SK-N-SH (cell line): ENCODE measurements around the gene ZBTB1. TPM values are rescaled to one million over a fixed set of nuclear protein-coding genes. Genes with fewer than 3 reads are reported as not detected.

Source experiments
- CTCF ChIA-PET: fragments of 300-600, 350-600 bp; formaldehyde crosslinking; extraction: SDS; loops from one replicate; lab custom pipeline; 2021; lab: Yijun Ruan, JAX
- POLR2A ChIA-PET: fragments of 350-600 bp; sonication (Branson Sonifier 250); formaldehyde crosslinking; extraction: SDS; loops from one replicate; lab custom pipeline; 2020; ENCODE audit warnings: antibody characterized with exemption, inconsistent platforms; lab: Yijun Ruan, JAX
- DNase-seq: peaks from one replicate; pipeline ENCODE4 v3.0.0; 2012
- H2AFZ ChIP-seq: fragments of 200-600 bp; sonication (generic); 2 replicates; pipeline ENCODE4 v1.8.1; 2016; ENCODE audit warnings: antibody characterized with exemption, mild to moderate bottlenecking, low read depth
- H3F3A ChIP-seq: fragments of 200-600 bp; sonication (generic); replicated peaks from 2 replicates; pipeline ENCODE3; 2016; ENCODE audit warnings: antibody characterized with exemption, mild to moderate bottlenecking; ENCODE audit not compliant: insufficient read depth
- H3K27ac ChIP-seq, 2 experiments: fragments of 200-500 bp in 1 of 2; fragments of 200-600 bp in 1 of 2; sonication (Bioruptor generic) in 1 of 2; sonication (generic), shearing (Covaris generic) in 1 of 2; 2 replicates each; pipeline versions ENCODE4 v1.5.1 to v1.6.1; 2014 to 2016; ENCODE audit warnings: low read depth in 2 of 2, inconsistent platforms in 1 of 2, low read length in 1 of 2, mild to moderate bottlenecking in 1 of 2, mixed read lengths in 1 of 2
- H3K27me3 ChIP-seq: fragments of 200-600 bp; sonication (generic), shearing (Covaris generic); 2 replicates; pipeline ENCODE4 v1.6.1; 2016; ENCODE audit warnings: mixed run types; ENCODE audit not compliant: insufficient read depth
- H3K36me3 ChIP-seq, 2 experiments: fragments of 200-500 bp in 1 of 2; fragments of 200-600 bp in 1 of 2; sonication (Bioruptor generic) in 1 of 2; sonication (generic) in 1 of 2; replicated peaks in 1 of 2; 2 replicates each; pipeline versions ENCODE3 to v1.5.1; 2014 to 2016; ENCODE audit warnings: low read length in 1 of 2, mild to moderate bottlenecking in 1 of 2; ENCODE audit not compliant: insufficient read depth in 2 of 2, control insufficient read depth in 1 of 2
- H3K4me1 ChIP-seq, 2 experiments: fragments of 200-500 bp in 1 of 2; fragments of 200-600 bp in 1 of 2; sonication (Bioruptor generic) in 1 of 2; sonication (generic), shearing (Covaris generic) in 1 of 2; 2 replicates each; pipeline versions ENCODE4 v1.5.1 to v1.6.1; 2014 to 2016; ENCODE audit warnings: low read depth in 1 of 2, low read length in 1 of 2, mixed run types in 1 of 2; ENCODE audit not compliant: insufficient read depth in 2 of 2, control insufficient read depth in 1 of 2
- H3K4me2 ChIP-seq: fragments of 200-600 bp; sonication (generic), shearing (Covaris generic); 2 replicates; pipeline ENCODE4 v1.6.1; 2017; ENCODE audit warnings: mixed run types
- H3K4me3 ChIP-seq, 2 experiments: fragments of 200-500 bp in 1 of 2; fragments of 200-600 bp in 1 of 2; sonication (Bioruptor generic) in 1 of 2; sonication (generic), shearing (Covaris generic) in 1 of 2; 2 replicates each; pipeline versions ENCODE4 v1.5.1 to v1.8.1; 2014 to 2016; ENCODE audit warnings: low read depth in 2 of 2, inconsistent platforms in 1 of 2, low read length in 1 of 2, mild to moderate bottlenecking in 1 of 2, mixed read lengths in 1 of 2, moderate library complexity in 1 of 2
- H3K79me2 ChIP-seq: fragments of 200-600 bp; sonication (generic); 2 replicates; pipeline ENCODE4 v1.8.1; 2017; ENCODE audit warnings: mild to moderate bottlenecking; ENCODE audit not compliant: insufficient read depth
- H3K9ac ChIP-seq: fragments of 200-600 bp; sonication (generic); 2 replicates; pipeline ENCODE4 v1.6.1; 2017; ENCODE audit warnings: mixed run types
- H3K9me2 ChIP-seq: fragments of 200-600 bp; sonication (generic); 2 replicates; pipeline ENCODE4 v1.6.1; 2017; ENCODE audit warnings: mixed run types
- H3K9me3 ChIP-seq: fragments of 200-600 bp; sonication (generic); 2 replicates; pipeline ENCODE4 v1.6.1; 2017; ENCODE audit warnings: mixed run types, mild to moderate bottlenecking, moderate library complexity
- H4K20me1 ChIP-seq: fragments of 200-600 bp; sonication (generic); 2 replicates; pipeline ENCODE4 v1.6.1; 2017; ENCODE audit warnings: mild to moderate bottlenecking, mixed run types; ENCODE audit not compliant: insufficient read depth
- CHD2 ChIP-seq: fragments of 150-350 bp; IDR thresholded peaks from 2 replicates; pipeline ENCODE4 v1.6.1; 2018; ENCODE audit warnings: low read length; ENCODE audit not compliant: partially characterized antibody
- ELF1 ChIP-seq: IDR thresholded peaks from 2 replicates; pipeline ENCODE4 v1.4.0; 2012
- EP300 ChIP-seq, 2 experiments: IDR thresholded peaks; 2 replicates each; pipeline versions ENCODE4 v1.4.0 to v1.6.1; 2012; ENCODE audit warnings: borderline replicate concordance in 1 of 2, low read depth in 1 of 2, low read length in 1 of 2
- FOXJ3 ChIP-seq: sonication (generic); formaldehyde crosslinking; IDR thresholded peaks from 2 replicates; pipeline ENCODE4 v1.5.1; 2020; ENCODE audit warnings: mild to moderate bottlenecking, missing genetic modification reagents
- FOXM1 ChIP-seq: IDR thresholded peaks from 2 replicates; pipeline ENCODE4 v1.4.0; 2012; ENCODE audit warnings: low read depth, mild to moderate bottlenecking
- GABPA ChIP-seq: IDR thresholded peaks from 2 replicates; pipeline ENCODE4 v1.4.0; 2012; ENCODE audit warnings: low read depth, mild to moderate bottlenecking
- NFIC ChIP-seq: IDR thresholded peaks from 2 replicates; pipeline ENCODE4 v1.4.0; 2012; ENCODE audit warnings: borderline replicate concordance
- RXRA ChIP-seq: IDR thresholded peaks from 2 replicates; pipeline ENCODE4 v1.4.0; 2012; ENCODE audit warnings: low read depth, mild to moderate bottlenecking, borderline replicate concordance
- SIN3A ChIP-seq: IDR thresholded peaks from 2 replicates; pipeline ENCODE4 v1.6.1; 2012; ENCODE audit warnings: low read depth, mild to moderate bottlenecking, low read length, moderate library complexity, borderline replicate concordance
- TEAD4 ChIP-seq: IDR thresholded peaks from 2 replicates; pipeline ENCODE4 v1.4.0; 2012; ENCODE audit warnings: mild to moderate bottlenecking, borderline replicate concordance; ENCODE audit not compliant: insufficient read depth
- WGBS: methylation state at CpG from one replicate; pipeline ENCODE4 v1.1.6; 2017; ENCODE audit warnings: low lambda C conversion rate; 5-methylcytosine and 5-hydroxymethylcytosine counted together
- polyA plus RNA-seq, 3 experiments: library from polyadenylated mRNA; depleted of rRNA; stranded (reverse); fragments of >200 nt; gene quantifications; 2 replicates each; pipeline ENCODE4 v1.2.3, GENCODE V29; 2012
- TF ChIP-seq, protein P1 (sequence below): fragments of 150-350 bp; IDR thresholded peaks from 2 replicates; pipeline ENCODE4 v1.6.1; 2016; ENCODE audit warnings: mild to moderate bottlenecking, low read depth, low read length
- TF ChIP-seq, protein P2 (sequence below): IDR thresholded peaks from 2 replicates; pipeline ENCODE4 v1.4.0; 2012; ENCODE audit warnings: low read depth, borderline replicate concordance
- TF ChIP-seq, protein P3 (sequence below): fragments of 200-600 bp; sonication (generic); IDR thresholded peaks from 2 replicates; pipeline ENCODE4 v1.6.1; 2017; ENCODE audit warnings: antibody characterized with exemption, mild to moderate bottlenecking, moderate library complexity

Gene ZBTB1
- polyA plus RNA-seq, 1 of the 3 experiments (the other 2 are of a cell fraction) = 12.7 TPM

DNA sequence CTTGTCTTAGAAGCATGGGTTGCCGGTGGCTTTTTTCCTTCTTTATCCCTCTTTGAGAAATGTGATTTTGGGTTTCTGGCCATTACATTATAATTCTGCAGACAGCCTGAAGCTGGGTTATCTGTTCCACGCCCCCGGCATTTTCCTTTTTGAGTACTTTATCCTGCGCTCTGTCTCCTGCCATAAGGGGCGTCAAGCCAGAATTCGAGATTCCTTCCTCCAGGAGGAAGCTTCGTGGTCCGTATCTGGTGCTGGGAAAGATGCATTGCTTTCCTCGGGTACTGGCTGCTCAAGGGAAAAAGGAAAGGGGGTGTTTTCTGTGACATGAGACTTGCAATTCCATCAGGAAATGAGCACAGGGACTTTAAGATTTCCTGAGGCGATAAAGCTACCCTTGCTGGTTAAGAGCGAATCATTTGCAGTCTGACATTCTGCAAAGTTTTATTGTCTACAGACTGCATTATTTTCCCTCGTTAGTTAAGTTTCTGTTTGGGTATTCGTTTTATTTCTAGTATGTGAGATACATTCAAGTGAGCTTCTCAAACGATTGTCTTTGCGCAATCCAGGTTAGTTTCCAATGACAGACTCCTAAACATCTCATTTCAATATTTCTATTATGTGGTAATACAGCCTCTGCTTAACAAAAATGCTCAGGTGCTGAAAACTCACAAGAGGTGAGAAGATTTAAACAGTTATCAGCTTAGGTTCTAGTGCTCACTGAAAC is 38.6 kb upstream of the ZBTB1 start (continued):
- TF ChIP-seq EP300 (IDR thresholded peaks at IDR 0.05; ENCODE audit: borderline replicate concordance in 1 of 2, low read depth in 1 of 2, low read length in 1 of 2) (no peak), GABPA (no peak), ELF1 (no peak), NFIC (no peak), TEAD4 (no peak), SIN3A (0 out of 2 replicates have a peak, but pooled peaks have one; percentile 27), RXRA (no peak)
- TF ChIP-seq, protein P1, sequence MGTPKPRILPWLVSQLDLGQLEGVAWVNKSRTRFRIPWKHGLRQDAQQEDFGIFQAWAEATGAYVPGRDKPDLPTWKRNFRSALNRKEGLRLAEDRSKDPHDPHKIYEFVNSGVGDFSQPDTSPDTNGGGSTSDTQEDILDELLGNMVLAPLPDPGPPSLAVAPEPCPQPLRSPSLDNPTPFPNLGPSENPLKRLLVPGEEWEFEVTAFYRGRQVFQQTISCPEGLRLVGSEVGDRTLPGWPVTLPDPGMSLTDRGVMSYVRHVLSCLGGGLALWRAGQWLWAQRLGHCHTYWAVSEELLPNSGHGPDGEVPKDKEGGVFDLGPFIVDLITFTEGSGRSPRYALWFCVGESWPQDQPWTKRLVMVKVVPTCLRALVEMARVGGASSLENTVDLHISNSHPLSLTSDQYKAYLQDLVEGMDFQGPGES = no peak

DNA sequence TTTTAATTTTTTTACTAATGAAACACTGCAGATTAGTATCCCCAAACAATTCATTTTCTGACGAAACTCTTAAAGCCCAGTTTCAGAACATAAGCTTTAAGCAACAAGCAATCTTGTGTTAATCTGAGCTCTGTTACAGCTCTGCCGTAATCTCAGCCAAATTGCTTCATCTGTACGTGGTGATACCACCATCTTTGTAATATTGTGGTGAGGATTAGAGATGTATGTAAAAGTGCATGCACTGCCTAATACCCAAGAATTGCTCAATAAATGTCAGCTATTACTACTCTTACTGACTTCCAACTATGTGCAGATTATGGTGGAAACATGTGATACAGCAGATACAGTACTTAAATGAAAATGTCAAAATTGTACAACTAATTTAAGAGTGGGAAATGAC is 37.5 kb upstream of the ZBTB1 start:
- Histone ChIP-seq H3K27ac (no peak overlapping the region), H3K4me2 (no peak overlapping the region), H3K9me3 (no peaks in the 10 kb centered on the region), H3F3A (peaks cover 8% of the 10 kb centered on the region), H3K36me3 (peaks cover 0 to 5% of the 10 kb centered on the region in 2 experiments), H2AFZ (no peak overlapping the region), H3K9me2 (no peaks in the 10 kb centered on the region), H4K20me1 (no peaks in the 10 kb centered on the region), H3K79me2 (no peaks in the 10 kb centered on the region), H3K4me3 (no peak overlapping the region), H3K27me3 (no peaks in the 10 kb centered on the region), H3K4me1 (peaks cover 1 to 13% of the 10 kb centered on the region in 2 experiments; a peak in 2 of 4 replicates), H3K9ac (no peak overlapping the region)
- no peak for DNase-seq
- TF ChIP-seq FOXM1 (no peak), FOXJ3 (CRISPR knock-in tag) (no peak), CHD2 (no peak)
- ChIA-PET CTCF (interaction anchor here (0.8 to 5.5 kb wide), 4 partner anchors 8 to 123 kb away, joined by 3 to 28 read pairs (median 12); no protein-coding TSS in a partner anchor), POLR2A (interaction anchor here (0.6 to 1.8 kb wide), 2 partner anchors 37 to 1047 kb away, joined by 3 to 6 read pairs; partner anchors contain the start of gene ZBTB1)
- 92% methylated on average over 3 of the region's 3 CpGs for WGBS

DNA sequence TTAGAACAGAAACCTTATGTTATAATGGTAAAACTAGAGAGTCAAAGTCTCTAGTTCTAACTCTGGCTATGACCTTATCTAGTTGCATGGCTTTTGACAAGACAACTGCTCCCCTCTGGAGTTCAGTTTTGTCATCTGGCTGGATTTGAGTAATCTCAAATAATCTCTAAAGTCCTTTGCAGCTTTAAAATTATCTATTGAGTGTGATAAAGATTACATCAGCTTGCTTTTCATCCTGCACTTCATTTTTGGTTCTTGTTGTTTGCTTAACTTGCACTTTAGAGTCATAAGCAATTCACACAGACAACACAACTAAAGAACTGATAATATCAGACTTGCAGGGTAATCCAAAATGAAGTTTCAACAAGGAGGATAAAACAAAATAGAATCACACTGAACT is 37.0 kb upstream of the ZBTB1 start:
- no peak for DNase-seq
- H4K20me1 ChIP-seq = no peaks in the 10 kb centered on the region
- H2AFZ ChIP-seq = no peak overlapping the region
- H3K36me3 ChIP-seq = peaks cover 0 to 5% of the 10 kb centered on the region in 2 experiments
- H3K4me2 ChIP-seq = no peak overlapping the region
- peaks cover 4 to 13% of the 10 kb centered on the region in 2 experiments; a peak in 2 of 4 replicates for H3K4me1 ChIP-seq
- H3K9me2 ChIP-seq = no peaks in the 10 kb centered on the region
- POLR2A ChIA-PET = interaction anchor here (1.8 kb wide), 1 partner anchor 37 kb away, joined by 6 read pairs; the partner anchor contains the start of gene ZBTB1
- CTCF ChIA-PET = interaction anchor here (0.8 to 5.5 kb wide), 3 partner anchors 7 to 123 kb away, joined by 3 to 28 read pairs (median 7); no protein-coding TSS in a partner anchor
- TF ChIP-seq, protein P2, sequence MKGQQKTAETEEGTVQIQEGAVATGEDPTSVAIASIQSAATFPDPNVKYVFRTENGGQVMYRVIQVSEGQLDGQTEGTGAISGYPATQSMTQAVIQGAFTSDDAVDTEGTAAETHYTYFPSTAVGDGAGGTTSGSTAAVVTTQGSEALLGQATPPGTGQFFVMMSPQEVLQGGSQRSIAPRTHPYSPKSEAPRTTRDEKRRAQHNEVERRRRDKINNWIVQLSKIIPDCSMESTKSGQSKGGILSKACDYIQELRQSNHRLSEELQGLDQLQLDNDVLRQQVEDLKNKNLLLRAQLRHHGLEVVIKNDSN = no peak
- TF ChIP-seq, protein P1 = no peak
- TF ChIP-seq, protein P3, sequence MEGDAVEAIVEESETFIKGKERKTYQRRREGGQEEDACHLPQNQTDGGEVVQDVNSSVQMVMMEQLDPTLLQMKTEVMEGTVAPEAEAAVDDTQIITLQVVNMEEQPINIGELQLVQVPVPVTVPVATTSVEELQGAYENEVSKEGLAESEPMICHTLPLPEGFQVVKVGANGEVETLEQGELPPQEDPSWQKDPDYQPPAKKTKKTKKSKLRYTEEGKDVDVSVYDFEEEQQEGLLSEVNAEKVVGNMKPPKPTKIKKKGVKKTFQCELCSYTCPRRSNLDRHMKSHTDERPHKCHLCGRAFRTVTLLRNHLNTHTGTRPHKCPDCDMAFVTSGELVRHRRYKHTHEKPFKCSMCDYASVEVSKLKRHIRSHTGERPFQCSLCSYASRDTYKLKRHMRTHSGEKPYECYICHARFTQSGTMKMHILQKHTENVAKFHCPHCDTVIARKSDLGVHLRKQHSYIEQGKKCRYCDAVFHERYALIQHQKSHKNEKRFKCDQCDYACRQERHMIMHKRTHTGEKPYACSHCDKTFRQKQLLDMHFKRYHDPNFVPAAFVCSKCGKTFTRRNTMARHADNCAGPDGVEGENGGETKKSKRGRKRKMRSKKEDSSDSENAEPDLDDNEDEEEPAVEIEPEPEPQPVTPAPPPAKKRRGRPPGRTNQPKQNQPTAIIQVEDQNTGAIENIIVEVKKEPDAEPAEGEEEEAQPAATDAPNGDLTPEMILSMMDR = no peak
- no peaks in the 10 kb centered on the region for H3K27me3 ChIP-seq
- no peak overlapping the region for H3K27ac ChIP-seq
- H3K4me3 ChIP-seq = no peak overlapping the region
- peaks cover 8% of the 10 kb centered on the region for H3F3A ChIP-seq
- no peak overlapping the region for H3K9ac ChIP-seq
- no peaks in the 10 kb centered on the region for H3K79me2 ChIP-seq
- no peaks in the 10 kb centered on the region for H3K9me3 ChIP-seq
